ENCODE results near the gene TFDP2. TPM values are rescaled to one million over a fixed set of nuclear protein-coding genes. Genes with fewer than 3 reads are reported as not detected.

Gene TFDP2
- total RNA-seq, 1 experiment from 2014 or later, result 45.6 TPM

GRCh38 chr3:142159083-142159740, 9.9 kb upstream of the TFDP2 start:
- Histone ChIP-seq H4K20me1 (ENCODE audit: insufficient read depth, low read depth, low read length) (no peaks in the 10 kb centered on the region), H3K4me3 (ENCODE audit: low read length) (no peak overlapping the region), H3K79me2 (ENCODE audit: low read length) (no peaks in the 10 kb centered on the region)

DNA sequence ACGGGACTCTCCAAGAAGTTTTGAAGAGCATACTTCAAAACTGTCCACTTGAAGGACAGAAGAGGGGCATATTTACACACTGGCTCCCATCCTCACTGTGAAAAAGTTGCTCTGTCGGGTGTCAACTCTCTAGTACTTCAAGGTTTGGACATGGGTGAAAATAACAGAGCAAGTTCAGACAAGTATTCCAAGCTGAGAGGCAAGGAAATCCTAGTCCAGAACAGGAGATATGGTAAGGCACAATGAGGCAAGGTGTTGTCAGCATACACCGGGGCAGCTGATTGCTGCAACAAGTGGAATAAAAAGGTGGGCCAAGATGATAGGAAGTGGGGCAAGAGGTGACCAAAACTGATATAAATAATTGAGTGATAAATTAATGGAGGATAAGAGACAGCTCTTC, 4.8 kb upstream of the TFDP2 start:
- Histone ChIP-seq H3K4me2 (ENCODE audit: low read depth, low read length, poor library complexity, severe bottlenecking) (no peak overlapping the region), H2AFZ (ENCODE audit: low read length) (no peak overlapping the region), H4K20me1 (ENCODE audit: insufficient read depth, low read depth, low read length) (no peaks in the 10 kb centered on the region), H3K4me1 (ENCODE audit: low read length) (peaks cover 3% of the 10 kb centered on the region), H3K9ac (ENCODE audit: low read length) (no peak overlapping the region), H3K9me3 (ENCODE audit: low read length) (no peaks in the 10 kb centered on the region), H3K4me3 (ENCODE audit: low read length) (no peak overlapping the region), H3K36me3 (ENCODE audit: insufficient read depth, low read length) (no peaks in the 10 kb centered on the region), H3K27ac (ENCODE audit: low read length) (no peak overlapping the region), H3K27me3 (ENCODE audit: low read length) (no peaks in the 10 kb centered on the region), H3K79me2 (ENCODE audit: low read length) (no peaks in the 10 kb centered on the region), H3K9me2 (replicated peaks; ENCODE audit: insufficient read depth, low read length) (no peaks in the 10 kb centered on the region)
- no peak for DNase-seq

More at GRCh38 chr3:142159083-142159740, 9.9 kb upstream of the TFDP2 start:
- no peak for DNase-seq
- H3K36me3 ChIP-seq (ENCODE audit: insufficient read depth, low read length), result no peaks in the 10 kb centered on the region
- H3K4me1 ChIP-seq (ENCODE audit: low read length), result no peaks in the 10 kb centered on the region
- no peaks in the 10 kb centered on the region for H3K9me2 ChIP-seq (replicated peaks; ENCODE audit: insufficient read depth, low read length)
- H3K9ac ChIP-seq (ENCODE audit: low read length), result no peak overlapping the region
- no peak overlapping the region for H3K4me2 ChIP-seq (ENCODE audit: low read depth, low read length, poor library complexity, severe bottlenecking)
- no peaks in the 10 kb centered on the region for H3K27me3 ChIP-seq (ENCODE audit: low read length)
- H3K27ac ChIP-seq (ENCODE audit: low read length), result no peak overlapping the region
- no peak overlapping the region for H2AFZ ChIP-seq (ENCODE audit: low read length)
- no peaks in the 10 kb centered on the region for H3K9me3 ChIP-seq (ENCODE audit: low read length)

DNA sequence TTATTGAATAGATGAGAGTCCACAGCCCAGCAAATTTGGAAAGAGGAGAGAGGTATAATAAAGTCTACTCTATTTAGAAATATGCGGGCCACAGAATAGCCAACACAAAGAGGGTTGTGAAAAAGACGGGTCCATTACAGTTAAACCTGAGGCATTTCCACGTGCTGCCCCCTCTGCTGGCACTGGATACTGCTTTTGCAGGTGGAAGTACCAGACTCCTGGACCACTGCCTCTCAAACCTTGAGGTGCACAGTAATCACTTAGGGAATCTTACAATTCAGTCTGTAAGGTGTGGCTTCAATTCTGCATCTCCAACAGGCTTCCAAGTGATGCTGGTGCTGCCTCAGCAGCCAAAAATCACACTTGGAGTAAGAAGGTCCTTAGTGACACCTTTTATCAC, 3.0 kb upstream of the TFDP2 start:
- no peak overlapping the region for H3K4me3 ChIP-seq (ENCODE audit: low read length)
- H3K27ac ChIP-seq (ENCODE audit: low read length), result no peak overlapping the region
- H3K9me3 ChIP-seq (ENCODE audit: low read length), result no peaks in the 10 kb centered on the region
- peaks cover 11% of the 10 kb centered on the region for H3K4me1 ChIP-seq (ENCODE audit: low read length)
- H3K27me3 ChIP-seq (ENCODE audit: low read length), result no peaks in the 10 kb centered on the region
- H3K36me3 ChIP-seq (ENCODE audit: insufficient read depth, low read length), result no peaks in the 10 kb centered on the region
- DNase-seq, result peak; percentile 45
- H3K9ac ChIP-seq (ENCODE audit: low read length), result no peak overlapping the region
- H3K79me2 ChIP-seq (ENCODE audit: low read length), result no peaks in the 10 kb centered on the region
- H3K4me2 ChIP-seq (ENCODE audit: low read depth, low read length, poor library complexity, severe bottlenecking), result no peak overlapping the region
- no peak overlapping the region for H2AFZ ChIP-seq (ENCODE audit: low read length)
- no peaks in the 10 kb centered on the region for H4K20me1 ChIP-seq (ENCODE audit: insufficient read depth, low read depth, low read length)
- H3K9me2 ChIP-seq (replicated peaks; ENCODE audit: insufficient read depth, low read length), result no peaks in the 10 kb centered on the region

- no peaks in the 10 kb centered on the region for H3K36me3 ChIP-seq (ENCODE audit: insufficient read depth, low read length)
- H3K4me1 ChIP-seq (ENCODE audit: low read length), result peaks cover 11% of the 10 kb centered on the region
- no peaks in the 10 kb centered on the region for H4K20me1 ChIP-seq (ENCODE audit: insufficient read depth, low read depth, low read length)
- H3K4me2 ChIP-seq (ENCODE audit: low read depth, low read length, poor library complexity, severe bottlenecking), result no peak overlapping the region
- H3K27ac ChIP-seq (ENCODE audit: low read length), result no peak overlapping the region
- H3K9ac ChIP-seq (ENCODE audit: low read length), result no peak overlapping the region
- H3K9me2 ChIP-seq (replicated peaks; ENCODE audit: insufficient read depth, low read length), result no peaks in the 10 kb centered on the region
- no peak overlapping the region for H3K4me3 ChIP-seq (ENCODE audit: low read length)
- H3K9me3 ChIP-seq (ENCODE audit: low read length), result no peaks in the 10 kb centered on the region
- no peak for DNase-seq
- no peaks in the 10 kb centered on the region for H3K27me3 ChIP-seq (ENCODE audit: low read length)
- no peaks in the 10 kb centered on the region for H3K79me2 ChIP-seq (ENCODE audit: low read length)
- H2AFZ ChIP-seq (ENCODE audit: low read length), result no peak overlapping the region
Measured at GRCh38 chr3:142151828-142152227, 2.5 kb upstream of the TFDP2 start.

DNA sequence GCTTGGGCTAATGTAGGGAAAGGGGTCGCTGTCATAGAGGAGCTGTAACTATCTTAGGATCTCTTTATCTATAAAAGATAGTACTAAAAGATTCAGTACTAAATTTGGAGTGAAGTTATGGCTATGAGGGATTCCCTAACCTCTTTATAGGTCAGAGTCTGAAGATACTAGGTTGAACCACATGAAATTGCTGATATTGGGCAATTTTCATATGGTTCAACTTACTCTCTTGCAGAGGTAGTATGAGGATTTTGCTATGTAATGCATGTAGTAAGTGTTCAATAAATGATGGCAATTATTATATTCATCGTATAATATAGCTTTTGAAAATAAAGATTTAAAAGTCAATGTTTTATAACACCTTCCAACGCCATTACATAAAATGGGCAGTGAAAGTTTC, 1.9 kb upstream of the TFDP2 start:
- H3K9me3 ChIP-seq (ENCODE audit: low read length), result no peaks in the 10 kb centered on the region
- H3K79me2 ChIP-seq (ENCODE audit: low read length), result no peaks in the 10 kb centered on the region
- no peak overlapping the region for H2AFZ ChIP-seq (ENCODE audit: low read length)
- DNase-seq, result no peak
- no peak overlapping the region for H3K4me2 ChIP-seq (ENCODE audit: low read depth, low read length, poor library complexity, severe bottlenecking)
- H3K9ac ChIP-seq (ENCODE audit: low read length), result no peak overlapping the region
- no peaks in the 10 kb centered on the region for H3K27me3 ChIP-seq (ENCODE audit: low read length)
- H4K20me1 ChIP-seq (ENCODE audit: insufficient read depth, low read depth, low read length), result no peaks in the 10 kb centered on the region
- no peak overlapping the region for H3K4me3 ChIP-seq (ENCODE audit: low read length)
- no peaks in the 10 kb centered on the region for H3K9me2 ChIP-seq (replicated peaks; ENCODE audit: insufficient read depth, low read length)
- no peaks in the 10 kb centered on the region for H3K36me3 ChIP-seq (ENCODE audit: insufficient read depth, low read length)
- no peak overlapping the region for H3K27ac ChIP-seq (ENCODE audit: low read length)
- peaks cover 11% of the 10 kb centered on the region for H3K4me1 ChIP-seq (ENCODE audit: low read length)

- H3K4me1 ChIP-seq (ENCODE audit: low read length), result peaks cover 11% of the 10 kb centered on the region
- H3K36me3 ChIP-seq (ENCODE audit: insufficient read depth, low read length), result no peaks in the 10 kb centered on the region
- H3K27ac ChIP-seq (ENCODE audit: low read length), result no peak overlapping the region
- no peaks in the 10 kb centered on the region for H3K9me3 ChIP-seq (ENCODE audit: low read length)
- H2AFZ ChIP-seq (ENCODE audit: low read length), result no peak overlapping the region
- H3K9ac ChIP-seq (ENCODE audit: low read length), result no peak overlapping the region
- no peak overlapping the region for H3K4me2 ChIP-seq (ENCODE audit: low read depth, low read length, poor library complexity, severe bottlenecking)
- no peaks in the 10 kb centered on the region for H3K79me2 ChIP-seq (ENCODE audit: low read length)
- H3K4me3 ChIP-seq (ENCODE audit: low read length), result no peak overlapping the region
- no peaks in the 10 kb centered on the region for H4K20me1 ChIP-seq (ENCODE audit: insufficient read depth, low read depth, low read length)
- DNase-seq, result no peak
- H3K27me3 ChIP-seq (ENCODE audit: low read length), result no peaks in the 10 kb centered on the region
- H3K9me2 ChIP-seq (replicated peaks; ENCODE audit: insufficient read depth, low read length), result no peaks in the 10 kb centered on the region
Measured at GRCh38 chr3:142150271-142150670, 927 bp upstream of the TFDP2 start.

DNA sequence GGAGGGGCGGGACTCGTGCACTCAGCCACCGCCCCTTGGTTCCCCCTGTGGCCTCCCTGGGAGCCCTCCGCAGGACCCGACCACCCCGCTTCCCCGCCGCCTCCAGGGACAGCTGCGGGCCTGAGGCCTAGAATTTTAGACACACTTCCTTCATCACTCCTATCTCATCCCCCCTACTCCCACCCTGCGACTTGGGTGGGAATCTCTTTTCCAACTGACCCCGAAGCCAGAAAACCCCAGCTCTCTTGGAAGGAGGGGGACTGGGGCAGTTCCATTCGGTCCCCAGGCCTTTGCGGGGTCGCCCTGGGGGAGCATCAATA, 289 bp upstream of the TFDP2 start:
- Histone ChIP-seq H3K4me2 (ENCODE audit: low read depth, low read length, poor library complexity, severe bottlenecking) (peak overlapping the region; percentile 61), H3K9me2 (replicated peaks; ENCODE audit: insufficient read depth, low read length) (no peaks in the 10 kb centered on the region), H3K4me3 (ENCODE audit: low read length) (peak overlapping the region; percentile 74), H3K36me3 (ENCODE audit: insufficient read depth, low read length) (no peaks in the 10 kb centered on the region), H3K9ac (ENCODE audit: low read length) (no peak overlapping the region), H2AFZ (ENCODE audit: low read length) (no peak overlapping the region), H3K27ac (ENCODE audit: low read length) (no peak overlapping the region), H4K20me1 (ENCODE audit: insufficient read depth, low read depth, low read length) (no peaks in the 10 kb centered on the region), H3K79me2 (ENCODE audit: low read length) (no peaks in the 10 kb centered on the region), H3K27me3 (ENCODE audit: low read length) (no peaks in the 10 kb centered on the region), H3K4me1 (ENCODE audit: low read length) (peaks cover 11% of the 10 kb centered on the region), H3K9me3 (ENCODE audit: low read length) (no peaks in the 10 kb centered on the region)
- no peak for DNase-seq

DNA sequence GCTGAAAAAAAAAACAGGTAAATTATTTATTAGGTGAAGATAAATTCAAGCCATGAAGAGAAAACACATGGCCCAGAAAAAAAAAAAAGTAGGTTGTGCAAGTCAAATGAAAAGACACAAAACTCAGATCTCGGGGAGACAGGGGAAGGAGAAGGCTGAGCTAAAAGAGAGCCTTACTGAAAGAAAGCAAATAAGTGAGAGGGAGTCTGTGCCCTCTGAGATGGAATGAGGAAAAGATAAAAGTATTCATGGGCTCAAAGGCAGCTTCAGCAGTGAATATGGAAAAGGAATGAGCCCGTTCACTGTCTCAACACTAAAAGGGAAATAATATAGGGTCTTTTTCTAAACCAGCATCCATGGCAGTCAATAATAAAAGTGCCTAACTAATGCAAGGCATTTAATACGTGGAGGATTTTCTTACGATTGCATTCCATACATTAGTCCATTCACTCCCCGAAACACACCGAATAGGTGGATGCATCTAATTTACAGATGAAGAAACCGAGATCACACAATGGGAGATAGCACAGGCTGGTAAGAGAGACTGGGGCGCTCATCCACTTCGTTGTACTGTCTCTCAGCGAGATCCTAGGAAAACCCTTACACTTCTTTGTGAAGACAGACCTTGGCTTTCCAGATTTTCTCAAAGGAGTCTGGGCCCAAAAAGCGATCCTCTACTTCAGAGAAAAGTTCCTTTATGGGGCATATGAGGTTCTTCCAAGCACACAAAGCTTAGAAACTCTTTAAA, 1.1 kb downstream of the TFDP2 start:
- DNase-seq, result no peak
- peak overlapping the region; percentile 61 for H3K4me2 ChIP-seq (ENCODE audit: low read depth, low read length, poor library complexity, severe bottlenecking)
- H3K9ac ChIP-seq (ENCODE audit: low read length), result peak overlapping the region; percentile 71
- no peak overlapping the region for H3K27ac ChIP-seq (ENCODE audit: low read length)
- H3K9me3 ChIP-seq (ENCODE audit: low read length), result no peaks in the 10 kb centered on the region
- no peaks in the 10 kb centered on the region for H4K20me1 ChIP-seq (ENCODE audit: insufficient read depth, low read depth, low read length)
- H3K79me2 ChIP-seq (ENCODE audit: low read length), result no peaks in the 10 kb centered on the region
- peaks cover 11% of the 10 kb centered on the region for H3K4me1 ChIP-seq (ENCODE audit: low read length)
- H2AFZ ChIP-seq (ENCODE audit: low read length), result peak overlapping the region; percentile 38; the same call in 1 of the 2 replicates
- H3K36me3 ChIP-seq (ENCODE audit: insufficient read depth, low read length), result no peaks in the 10 kb centered on the region
- no peaks in the 10 kb centered on the region for H3K27me3 ChIP-seq (ENCODE audit: low read length)
- peak overlapping the region; percentile 74 for H3K4me3 ChIP-seq (ENCODE audit: low read length)
- no peaks in the 10 kb centered on the region for H3K9me2 ChIP-seq (replicated peaks; ENCODE audit: insufficient read depth, low read length)

Measured in Karpas-422 (cell line).